IPS DF 6.9 (cell line): ENCODE data around the gene IMMP2L.

Experiments
- DNase-seq: peaks from one replicate; pipeline ENCODE4 v3.0.0-alpha.2; 2013; ENCODE audit warnings: low read depth, low spot score
- H3K27ac ChIP-seq: one replicate; pipeline ENCODE4 v1.5.1; 2013; ENCODE audit warnings: low read length, control low read depth
- H3K27me3 ChIP-seq: 2 replicates; pipeline ENCODE4 v1.6.1; 2013; ENCODE audit warnings: mild to moderate bottlenecking, low read length; ENCODE audit not compliant: control insufficient read depth, insufficient read depth
- H3K36me3 ChIP-seq: 2 replicates; pipeline ENCODE4 v1.6.1; 2013; ENCODE audit warnings: low read length; ENCODE audit not compliant: control insufficient read depth, insufficient read depth
- H3K4me1 ChIP-seq: 2 replicates; pipeline ENCODE4 v1.6.1; 2013; ENCODE audit warnings: low read length; ENCODE audit not compliant: control insufficient read depth, insufficient read depth
- H3K4me3 ChIP-seq: 2 replicates; pipeline ENCODE4 v1.5.1; 2013; ENCODE audit warnings: mild to moderate bottlenecking, low read length
- H3K9me3 ChIP-seq: 2 replicates; pipeline ENCODE4 v1.6.1; 2013; ENCODE audit warnings: low read length, inconsistent platforms; ENCODE audit not compliant: control insufficient read depth, insufficient read depth
- WGBS: extraction: QIAGEN DNeasy Blood & Tissue Kit; methylation state at CpG from one replicate; pipeline ENCODE4 v1.1.7; 2013; ENCODE audit warnings: mixed read lengths, missing lambda C conversion rate; ENCODE audit not compliant: insufficient read length, insufficient coverage; 5-methylcytosine and 5-hydroxymethylcytosine counted together

Gene IMMP2L

DNA sequence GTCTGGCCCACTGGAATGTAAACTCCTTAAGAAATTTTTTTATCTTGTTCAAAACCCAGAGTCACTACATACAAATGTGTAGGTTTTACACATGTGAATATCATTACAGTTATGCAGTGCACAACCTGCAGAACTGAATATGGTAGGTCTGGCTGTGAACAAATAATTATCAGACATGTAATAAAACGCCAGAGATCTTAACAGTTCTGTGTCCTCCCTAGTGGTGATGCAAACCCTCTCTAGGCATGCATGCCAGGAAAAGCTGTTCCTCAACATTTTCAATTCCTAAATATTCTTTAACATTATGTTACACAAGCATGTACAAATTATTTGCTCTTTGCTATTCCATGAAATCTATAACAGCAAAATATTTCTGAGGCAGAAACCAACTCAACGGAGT lies 124.6 kb downstream of the IMMP2L start:
- Histone ChIP-seq H3K27ac (no peak overlapping the region), H3K4me1 (no peaks in the 10 kb centered on the region), H3K4me3 (no peak overlapping the region), H3K9me3 (no peaks in the 10 kb centered on the region; the same call in 1 of the 2 replicates), H3K36me3 (no peaks in the 10 kb centered on the region), H3K27me3 (no peaks in the 10 kb centered on the region)
- DNase-seq: no peak
- WGBS: no CpG with 5 or more reads among the region's 2 CpGs

DNA sequence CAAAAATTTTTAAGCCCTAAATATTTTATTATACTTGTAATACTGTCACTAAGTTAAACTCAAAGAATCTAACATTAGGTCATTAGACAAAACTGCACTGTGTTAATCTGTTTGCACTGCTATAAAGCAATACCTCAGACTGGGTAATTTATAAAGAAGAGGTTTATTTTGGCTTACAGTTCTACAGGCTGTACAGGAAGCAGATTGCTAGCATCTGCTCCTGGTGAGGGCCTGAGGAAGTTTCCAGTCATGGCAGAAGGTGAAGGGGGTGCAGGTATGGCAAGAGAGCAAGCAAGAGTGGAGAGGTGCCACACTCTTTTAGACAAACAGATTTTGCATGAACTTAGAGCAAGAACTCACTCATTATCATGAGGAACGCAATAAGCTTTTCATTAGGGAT lies 125.7 kb downstream of the IMMP2L start:
- Histone ChIP-seq H3K27ac (no peak overlapping the region), H3K4me1 (no peaks in the 10 kb centered on the region), H3K4me3 (no peak overlapping the region), H3K27me3 (no peaks in the 10 kb centered on the region), H3K9me3 (no peaks in the 10 kb centered on the region; the same call in 1 of the 2 replicates), H3K36me3 (no peaks in the 10 kb centered on the region)
- WGBS: no CpG with 5 or more reads among the region's 1 CpG
- no peak for DNase-seq

DNA sequence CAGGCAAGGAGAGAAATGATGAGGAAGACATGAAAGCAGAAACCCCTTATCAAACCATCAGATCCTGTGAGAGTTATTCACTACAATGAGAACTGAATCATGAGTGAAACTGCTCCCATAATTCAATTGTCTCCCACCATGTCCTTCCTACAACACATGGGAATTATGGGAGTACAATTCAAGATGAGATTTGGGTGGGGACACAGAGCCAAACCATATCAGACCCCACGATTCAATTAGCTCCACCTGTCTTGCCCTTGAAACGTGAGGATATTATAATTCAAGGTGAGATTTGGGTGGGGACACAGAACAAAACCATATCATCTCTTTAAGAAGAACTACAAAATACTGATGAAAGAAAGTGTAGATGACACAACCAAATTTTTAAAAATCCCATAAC lies 128.9 kb downstream of the IMMP2L start:
- H3K4me3 ChIP-seq: no peak overlapping the region
- H3K27ac ChIP-seq: no peak overlapping the region
- DNase-seq: no peak
- H3K27me3 ChIP-seq: no peaks in the 10 kb centered on the region
- H3K4me1 ChIP-seq: no peaks in the 10 kb centered on the region
- WGBS: no CpG with 5 or more reads among the region's 2 CpGs
- H3K9me3 ChIP-seq: no peaks in the 10 kb centered on the region; the same call in 1 of the 2 replicates
- no peaks in the 10 kb centered on the region for H3K36me3 ChIP-seq

DNA sequence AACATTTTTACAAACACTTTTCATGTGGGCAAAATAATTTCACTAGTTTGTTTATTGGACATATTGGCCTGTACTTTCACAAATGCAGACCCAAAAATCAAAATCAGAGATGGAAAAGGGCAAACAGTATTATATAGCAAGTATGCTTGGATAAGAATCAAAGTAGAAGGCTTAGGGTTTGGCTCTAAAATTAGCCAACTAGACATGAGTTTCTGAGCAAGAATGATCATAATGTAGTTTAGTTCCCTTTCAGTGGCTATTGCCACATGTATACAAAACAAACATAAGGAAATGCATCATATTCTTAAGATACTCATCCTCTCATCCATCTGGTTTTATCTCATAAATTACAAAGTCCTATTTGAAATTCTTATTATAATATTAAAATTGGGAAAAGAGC lies 132.5 kb downstream of the IMMP2L start:
- Histone ChIP-seq H3K36me3 (no peaks in the 10 kb centered on the region), H3K27me3 (no peaks in the 10 kb centered on the region), H3K27ac (no peak overlapping the region), H3K9me3 (no peaks in the 10 kb centered on the region), H3K4me1 (no peaks in the 10 kb centered on the region), H3K4me3 (no peak overlapping the region)
- DNase-seq: no peak

DNA sequence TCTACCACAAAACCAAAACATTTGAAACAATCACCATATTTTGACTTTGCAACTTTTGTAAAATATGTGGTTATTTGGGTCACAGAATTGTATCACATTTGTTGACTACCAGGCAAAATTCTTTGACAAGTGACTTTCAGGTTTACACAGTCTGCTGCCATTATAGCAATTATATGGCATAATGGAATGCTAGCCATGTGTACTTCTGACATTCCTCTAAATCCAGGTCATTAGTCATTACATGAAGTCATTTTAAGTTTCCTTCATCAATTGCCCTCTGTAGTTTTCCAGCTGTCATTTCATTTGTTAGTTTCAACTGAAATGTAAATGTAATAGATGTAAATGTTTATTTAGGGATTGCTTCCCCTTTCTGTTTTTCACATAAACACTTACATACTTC lies 137.5 kb downstream of the IMMP2L start:
- no peak for DNase-seq
- Histone ChIP-seq H3K36me3 (no peaks in the 10 kb centered on the region), H3K4me3 (no peak overlapping the region), H3K4me1 (no peaks in the 10 kb centered on the region), H3K27me3 (no peaks in the 10 kb centered on the region), H3K9me3 (no peaks in the 10 kb centered on the region), H3K27ac (no peak overlapping the region)

DNA sequence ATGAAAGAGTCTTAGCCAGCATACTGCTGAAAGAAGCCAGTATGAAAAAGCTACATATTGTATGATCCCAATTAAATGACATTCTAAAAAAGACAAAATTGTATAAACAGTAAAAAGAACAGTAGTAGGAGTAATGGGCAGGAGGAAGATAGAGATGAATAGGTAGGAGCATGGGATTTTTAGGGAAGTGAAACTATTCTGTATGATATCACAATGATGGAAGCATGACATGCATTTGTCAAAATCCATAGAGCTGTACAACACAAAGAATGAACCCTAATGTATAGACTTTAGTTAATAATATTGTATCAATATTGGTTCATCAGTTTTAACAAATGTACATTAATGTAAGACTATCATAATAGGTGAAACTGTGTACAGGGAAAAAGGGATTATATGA lies 147.9 kb downstream of the IMMP2L start:
- no peak overlapping the region for H3K4me3 ChIP-seq
- H3K4me1 ChIP-seq: no peaks in the 10 kb centered on the region
- no peaks in the 10 kb centered on the region for H3K27me3 ChIP-seq
- H3K9me3 ChIP-seq: no peaks in the 10 kb centered on the region
- H3K27ac ChIP-seq: no peak overlapping the region
- no peak for DNase-seq
- no peaks in the 10 kb centered on the region for H3K36me3 ChIP-seq

DNA sequence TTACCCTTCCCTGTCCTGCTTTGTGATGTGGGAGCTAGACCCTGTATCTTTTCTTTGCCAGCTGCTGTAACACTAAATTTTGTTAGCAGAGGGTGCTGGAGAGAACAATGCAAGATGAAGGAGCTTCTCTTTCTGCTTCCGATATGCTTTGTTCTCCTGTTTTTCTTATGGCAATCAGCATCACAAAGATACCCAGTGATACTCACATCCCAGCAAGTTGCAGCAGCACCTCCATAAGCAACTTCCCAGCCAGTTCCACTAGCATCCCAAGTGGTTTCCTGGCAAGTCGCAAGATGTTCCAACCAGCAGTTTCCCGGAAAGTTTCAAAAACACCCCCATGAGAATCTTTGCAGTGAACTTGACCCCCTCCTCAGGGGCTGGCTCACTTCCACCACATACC lies 148.6 kb downstream of the IMMP2L start:
- no peaks in the 10 kb centered on the region for H3K9me3 ChIP-seq
- no peak for DNase-seq
- H3K4me1 ChIP-seq: no peaks in the 10 kb centered on the region
- WGBS: no CpG with 5 or more reads among the region's 3 CpGs
- no peaks in the 10 kb centered on the region for H3K27me3 ChIP-seq
- H3K36me3 ChIP-seq: no peaks in the 10 kb centered on the region
- H3K4me3 ChIP-seq: no peak overlapping the region
- H3K27ac ChIP-seq: no peak overlapping the region

DNA sequence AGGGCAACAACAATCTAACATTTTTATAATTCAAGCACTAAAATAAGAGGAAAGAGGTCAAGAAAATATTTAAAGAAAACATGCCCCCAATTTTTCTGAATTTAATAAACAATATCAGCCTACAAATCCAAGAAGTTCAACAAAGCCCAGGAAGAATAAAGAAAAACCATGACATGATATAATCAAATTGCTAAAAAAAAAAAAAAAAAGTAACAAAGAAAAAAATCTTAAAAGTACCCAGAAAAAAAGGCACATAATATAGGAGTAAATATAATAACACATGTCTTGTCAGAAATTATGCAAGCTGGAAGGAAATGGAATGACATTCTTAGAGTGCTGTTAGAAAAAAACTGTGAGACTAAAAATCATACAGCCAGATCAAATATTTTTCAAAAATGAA lies 151.4 kb downstream of the IMMP2L start:
- Histone ChIP-seq H3K27me3 (no peaks in the 10 kb centered on the region), H3K27ac (no peak overlapping the region), H3K4me3 (no peak overlapping the region), H3K9me3 (no peaks in the 10 kb centered on the region), H3K4me1 (no peaks in the 10 kb centered on the region), H3K36me3 (no peaks in the 10 kb centered on the region)
- no peak for DNase-seq

DNA sequence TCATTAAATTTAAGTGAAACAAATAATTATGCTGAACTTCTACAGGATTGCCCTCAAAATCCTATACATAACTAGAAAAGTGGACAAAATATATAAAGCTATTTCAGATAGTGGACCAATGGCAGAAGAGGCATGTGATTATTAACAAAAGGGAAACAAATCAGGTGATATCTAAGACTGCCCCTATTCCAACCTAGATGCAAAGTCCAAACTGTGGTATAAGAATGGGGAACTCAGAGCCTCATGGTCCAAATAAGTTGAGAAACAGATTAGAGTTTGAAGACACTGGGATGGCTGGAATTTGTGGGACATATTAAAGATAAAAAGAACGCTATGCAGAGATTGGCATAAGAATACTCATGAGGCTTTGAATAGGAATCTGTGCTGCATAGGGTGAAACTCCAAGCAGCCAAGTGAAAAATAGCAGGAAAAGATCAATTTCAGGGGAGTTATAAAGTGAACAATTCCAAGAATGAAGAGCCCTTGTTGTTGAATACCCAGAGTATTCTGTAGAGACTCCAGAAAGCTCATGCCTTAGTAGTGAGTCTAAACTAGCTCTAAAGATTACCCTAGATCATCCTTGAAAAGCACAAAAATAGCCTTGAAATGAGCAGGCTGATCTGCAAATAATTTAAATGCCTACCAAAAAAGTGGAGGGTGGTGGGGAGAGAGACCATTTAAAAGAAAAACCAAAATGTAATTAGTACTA lies 152.4 kb downstream of the IMMP2L start:
- Histone ChIP-seq H3K27ac (no peak overlapping the region), H3K4me3 (no peak overlapping the region), H3K36me3 (no peaks in the 10 kb centered on the region), H3K4me1 (no peaks in the 10 kb centered on the region), H3K27me3 (no peaks in the 10 kb centered on the region), H3K9me3 (no peaks in the 10 kb centered on the region)
- WGBS: no CpG with 5 or more reads among the region's 1 CpG
- no peak for DNase-seq

DNA sequence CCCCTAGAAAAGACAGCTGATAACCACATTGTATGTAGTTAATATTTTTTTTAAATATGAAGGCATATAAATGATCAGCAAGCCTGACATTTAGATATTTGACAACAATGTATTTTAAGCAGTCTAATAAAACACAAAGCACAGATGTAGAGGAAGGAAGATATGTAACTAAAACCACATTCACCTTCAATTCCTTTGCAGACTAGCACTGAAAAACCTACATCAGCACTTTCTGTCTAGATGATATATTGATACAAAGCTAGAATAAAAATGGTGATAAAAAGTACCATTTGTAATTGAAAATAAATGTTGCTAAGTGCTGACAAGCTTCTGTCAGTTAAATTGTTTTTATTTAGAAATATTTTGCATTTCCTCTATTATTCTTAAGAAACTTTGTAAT lies 153.6 kb downstream of the IMMP2L start:
- Histone ChIP-seq H3K4me3 (no peak overlapping the region), H3K27ac (no peak overlapping the region), H3K27me3 (no peaks in the 10 kb centered on the region), H3K4me1 (no peaks in the 10 kb centered on the region), H3K9me3 (no peaks in the 10 kb centered on the region), H3K36me3 (no peaks in the 10 kb centered on the region)
- DNase-seq: no peak

DNA sequence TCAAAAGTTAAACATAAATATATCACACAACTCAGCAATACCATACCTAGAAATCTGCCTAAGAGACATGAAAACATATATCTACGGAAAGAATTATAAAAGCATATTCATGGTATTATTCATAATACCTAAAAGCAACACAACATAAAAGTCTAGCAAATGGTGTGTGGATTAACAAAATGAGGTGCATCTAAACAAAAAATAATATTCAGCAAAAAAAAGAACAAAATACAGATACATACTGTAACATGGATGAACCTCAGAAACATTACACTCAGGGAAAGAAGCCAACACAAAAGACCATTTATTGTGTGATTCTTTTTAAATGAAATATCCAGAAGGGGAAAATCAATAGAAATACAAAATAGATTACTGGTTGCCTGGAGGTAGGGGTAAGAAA lies 155.0 kb downstream of the IMMP2L start:
- H3K27ac ChIP-seq: no peak overlapping the region
- no peaks in the 10 kb centered on the region for H3K36me3 ChIP-seq
- DNase-seq: no peak
- H3K4me3 ChIP-seq: no peak overlapping the region
- H3K9me3 ChIP-seq: no peaks in the 10 kb centered on the region
- H3K27me3 ChIP-seq: no peaks in the 10 kb centered on the region
- no CpG with 5 or more reads among the region's 1 CpG for WGBS
- H3K4me1 ChIP-seq: no peaks in the 10 kb centered on the region
